NCI-H2196 treated with DMSO at 0.1 percent for 48 hours (cell line): ENCODE measurements around the gene DNAL4.
A peak's percentile ranks its signal among the peaks of the same experiment; 100 is the strongest.

ENCODE experiments used
- DNase-seq: peaks from one replicate; lab custom pipeline; 2025; ENCODE audit not compliant: unreplicated experiment; lab: John Stamatoyannopoulos, UW

The DNAL4 gene

GRCh38 chr22:38760477-38761201 lies 33.3 kb downstream of the DNAL4 start:
- no peak for DNase-seq

GRCh38 chr22:38759005-38759404 lies 34.9 kb downstream of the DNAL4 start:
- no peak for DNase-seq

- no peak for DNase-seq
Measured at GRCh38 chr22:38758276-38758945, 35.5 kb downstream of the DNAL4 start.

GRCh38 chr22:38757464-38757757 lies 36.5 kb downstream of the DNAL4 start:
- no peak for DNase-seq

- DNase-seq = no peak
Measured at GRCh38 chr22:38756711-38757463, 37.1 kb downstream of the DNAL4 start.

- DNase-seq = peak; percentile 19
Measured at GRCh38 chr22:38755911-38756532, 37.9 kb downstream of the DNAL4 start, which contains the start of gene SUN2. Gene SUN2 (minus strand): TSS chr22:38755998. CDS start chr22:38752628, 3,370 bp downstream.

GRCh38 chr22:38755155-38755910 lies 38.6 kb downstream of the DNAL4 start:
- peak; percentile 24 for DNase-seq

- DNase-seq = no peak
Measured at GRCh38 chr22:38754751-38755154, 39.2 kb downstream of the DNAL4 start.

GRCh38 chr22:38753948-38754750 lies 39.8 kb downstream of the DNAL4 start:
- peak; percentile 54 for DNase-seq

- DNase-seq = peak; percentile 55
Measured at GRCh38 chr22:38751422-38752346, 42.3 kb downstream of the DNAL4 start.

GRCh38 chr22:38751066-38751421 lies 42.9 kb downstream of the DNAL4 start:
- no peak for DNase-seq

GRCh38 chr22:38750638-38751037 lies 43.3 kb downstream of the DNAL4 start:
- no peak for DNase-seq

- DNase-seq = no peak
Measured at GRCh38 chr22:38750104-38750503, 43.8 kb downstream of the DNAL4 start.

- no peak for DNase-seq
Measured at GRCh38 chr22:38748487-38749136, 45.3 kb downstream of the DNAL4 start.

GRCh38 chr22:38745676-38746460 lies 48.1 kb downstream of the DNAL4 start:
- peak; percentile 26 for DNase-seq

- no peak for DNase-seq
Measured at GRCh38 chr22:38744981-38745380, 49.0 kb downstream of the DNAL4 start.

- no peak for DNase-seq
Measured at GRCh38 chr22:38742176-38742942, 51.6 kb downstream of the DNAL4 start.
